HL-60/S4 treated with retinoic acid at 250 ng/mL for 4 days and 3 days (cell line): ENCODE data around the gene MRPL14.
"Not testable (repeated sequence)": the region's sequence is repeated elsewhere in the genome, so short reads cannot be mapped to it uniquely, and the experiment has no call there.

Experiments used
- in situ Hi-C: fragments of 300-500 bp; cut with MboI; formaldehyde crosslinking; loops from 2 replicates; pipeline ENCODE4 v1.7.0; 2022; ENCODE audit warnings: low sequenced_read_pairs

The MRPL14 gene

GRCh38 chr6:44104481-44105021 is 22.7 kb downstream of the MRPL14 start:
- in situ Hi-C loops = loop anchor here (5.0 kb wide), 1 partner anchor 48 kb away; no protein-coding TSS in a partner anchor

- in situ Hi-C loops = no loop called here
Measured at GRCh38 chr6:44102527-44102926, 24.7 kb downstream of the MRPL14 start.

GRCh38 chr6:44101832-44102231 is 25.4 kb downstream of the MRPL14 start:
- in situ Hi-C loops = no loop called here

GRCh38 chr6:44100088-44100550 is 27.1 kb downstream of the MRPL14 start:
- in situ Hi-C loops = no loop called here

GRCh38 chr6:44099192-44099591 is 28.1 kb downstream of the MRPL14 start:
- in situ Hi-C loops = no loop called here

- in situ Hi-C loops = no loop called here
Measured at GRCh38 chr6:44097782-44098317, 29.4 kb downstream of the MRPL14 start.

- in situ Hi-C loops = no loop called here
Measured at GRCh38 chr6:44096612-44097011, 30.6 kb downstream of the MRPL14 start.

- in situ Hi-C loops = not testable (repeated sequence)
Measured at GRCh38 chr6:44095243-44095623, 32.0 kb downstream of the MRPL14 start.

- in situ Hi-C loops = no loop called here
Measured at GRCh38 chr6:44094403-44095242, 32.6 kb downstream of the MRPL14 start.

GRCh38 chr6:44093750-44094402 is 33.4 kb downstream of the MRPL14 start:
- in situ Hi-C loops = no loop called here

- in situ Hi-C loops = no loop called here
Measured at GRCh38 chr6:44093066-44093465, 34.2 kb downstream of the MRPL14 start.

GRCh38 chr6:44091981-44092884 is 35.0 kb downstream of the MRPL14 start:
- in situ Hi-C loops = no loop called here

GRCh38 chr6:44091356-44091755 is 35.9 kb downstream of the MRPL14 start:
- in situ Hi-C loops = not testable (repeated sequence)

- in situ Hi-C loops = no loop called here
Measured at GRCh38 chr6:44090465-44090864, 36.8 kb downstream of the MRPL14 start.

- in situ Hi-C loops = no loop called here
Measured at GRCh38 chr6:44088827-44089590, 38.2 kb downstream of the MRPL14 start.

- in situ Hi-C loops = no loop called here
Measured at GRCh38 chr6:44087623-44088022, 39.6 kb downstream of the MRPL14 start.

- in situ Hi-C loops = no loop called here
Measured at GRCh38 chr6:44086931-44087574, 40.2 kb downstream of the MRPL14 start.

- in situ Hi-C loops = no loop called here
Measured at GRCh38 chr6:44085219-44085618, 42.0 kb downstream of the MRPL14 start.

GRCh38 chr6:44084231-44085014 is 42.8 kb downstream of the MRPL14 start:
- in situ Hi-C loops = no loop called here
